Measurements from ENCODE around the gene STARD13. TPM values are rescaled to one million over a fixed set of nuclear protein-coding genes. Genes with fewer than 3 reads are reported as not detected.

The STARD13 gene
- total RNA-seq, 2 donors from 2014 or later: 27.4 to 31.1 TPM

GRCh38 chr13:33321686-33322542 is 36.4 kb upstream of the STARD13 start:
- Histone ChIP-seq H3K36me3 (no peaks in the 10 kb centered on the region), H3K27me3 (replicated peaks; ENCODE audit: insufficient read depth) (no peaks in the 10 kb centered on the region), H3K4me1 (replicated peaks) (no peaks in the 10 kb centered on the region), H3K27ac (peak overlapping the region; percentile 22 to 45), H3K4me3 (no peak overlapping the region), H3K9me3 (no peaks in the 10 kb centered on the region)
- intact Hi-C loops (cut with DNase I): no loop called here
- no peak for TF ChIP-seq POLR2A (IDR thresholded peaks at IDR 0.05)
- peak; percentile 16 for TF ChIP-seq POLR2AphosphoS5 (IDR thresholded peaks at IDR 0.05)
- 40% methylated on average over 11 of the region's 11 CpGs for WGBS
- DNase-seq (ENCODE audit: low spot score): no peak

GRCh38 chr13:33319859-33320258 is 34.3 kb upstream of the STARD13 start:
- H3K27me3 ChIP-seq (replicated peaks; ENCODE audit: insufficient read depth): no peaks in the 10 kb centered on the region
- H3K9me3 ChIP-seq: no peaks in the 10 kb centered on the region
- no peaks in the 10 kb centered on the region for H3K36me3 ChIP-seq
- no peak overlapping the region for H3K27ac ChIP-seq
- TF ChIP-seq POLR2AphosphoS5 (IDR thresholded peaks at IDR 0.05) (no peak), CTCF (IDR thresholded peaks at IDR 0.05) (no peak), POLR2A (IDR thresholded peaks at IDR 0.05) (no peak)
- DNase-seq (ENCODE audit: low spot score): no peak
- no peak overlapping the region for H3K4me3 ChIP-seq
- 100% methylated on average over 1 of the region's 1 CpG for WGBS
- intact Hi-C loops (cut with DNase I): no loop called here
- H3K4me1 ChIP-seq (replicated peaks): no peaks in the 10 kb centered on the region

GRCh38 chr13:33318744-33319143 is 33.2 kb upstream of the STARD13 start:
- no peak for TF ChIP-seq POLR2A (IDR thresholded peaks at IDR 0.05)
- TF ChIP-seq POLR2AphosphoS5 (IDR thresholded peaks at IDR 0.05): no peak
- TF ChIP-seq CTCF (IDR thresholded peaks at IDR 0.05): no peak
- intact Hi-C loops (cut with DNase I): no loop called here
- Histone ChIP-seq H3K4me1 (replicated peaks) (no peaks in the 10 kb centered on the region), H3K36me3 (no peaks in the 10 kb centered on the region), H3K27me3 (replicated peaks; ENCODE audit: insufficient read depth) (no peaks in the 10 kb centered on the region), H3K4me3 (no peak overlapping the region), H3K9me3 (no peaks in the 10 kb centered on the region), H3K27ac (no peak overlapping the region)
- no peak for DNase-seq (ENCODE audit: low spot score)
- 96% methylated on average over 2 of the region's 2 CpGs for WGBS

GRCh38 chr13:33318037-33318436 is 32.5 kb upstream of the STARD13 start:
- TF ChIP-seq POLR2A (IDR thresholded peaks at IDR 0.05): no peak
- TF ChIP-seq POLR2AphosphoS5 (IDR thresholded peaks at IDR 0.05): no peak
- no peak for TF ChIP-seq CTCF (IDR thresholded peaks at IDR 0.05)
- H3K4me1 ChIP-seq (replicated peaks): no peaks in the 10 kb centered on the region
- no peak overlapping the region for H3K4me3 ChIP-seq
- no peaks in the 10 kb centered on the region for H3K27me3 ChIP-seq (replicated peaks; ENCODE audit: insufficient read depth)
- DNase-seq (ENCODE audit: low spot score): no peak
- WGBS: 91% methylated on average over 3 of the region's 3 CpGs
- no peaks in the 10 kb centered on the region for H3K9me3 ChIP-seq
- H3K27ac ChIP-seq: no peak overlapping the region
- intact Hi-C loops (cut with DNase I): no loop called here
- no peaks in the 10 kb centered on the region for H3K36me3 ChIP-seq

DNA sequence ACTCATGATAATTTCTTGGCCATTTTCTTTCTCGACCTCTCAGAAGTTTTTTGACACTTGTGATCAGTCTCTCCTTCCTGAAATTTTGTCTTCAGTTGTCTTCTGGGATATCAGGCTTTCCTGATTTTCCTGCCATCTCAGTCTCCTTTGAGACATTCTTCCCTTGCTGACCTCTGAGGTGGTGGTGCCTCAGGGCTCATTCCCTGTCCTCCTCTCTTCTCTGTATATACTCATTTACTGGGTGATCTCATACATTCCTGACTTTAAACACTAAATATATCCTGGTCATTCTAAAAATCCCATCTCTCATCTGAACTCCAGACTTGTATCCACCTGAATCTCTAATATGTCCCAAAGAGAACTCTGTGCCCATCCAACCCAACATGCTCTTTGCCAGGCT is 31.3 kb upstream of the STARD13 start:
- no peak for DNase-seq (ENCODE audit: low spot score)
- H3K36me3 ChIP-seq: no peaks in the 10 kb centered on the region
- H3K27ac ChIP-seq: no peak overlapping the region
- WGBS: 84% methylated on average over 1 of the region's 1 CpG
- H3K4me1 ChIP-seq (replicated peaks): no peaks in the 10 kb centered on the region
- TF ChIP-seq POLR2AphosphoS5 (IDR thresholded peaks at IDR 0.05) (no peak), CTCF (IDR thresholded peaks at IDR 0.05) (no peak), POLR2A (IDR thresholded peaks at IDR 0.05) (no peak)
- H3K9me3 ChIP-seq: no peaks in the 10 kb centered on the region
- intact Hi-C loops (cut with DNase I): no loop called here
- no peak overlapping the region for H3K4me3 ChIP-seq
- H3K27me3 ChIP-seq (replicated peaks; ENCODE audit: insufficient read depth): no peaks in the 10 kb centered on the region
